Esophagus muscularis mucosa (tissue), 3 donors: ENCODE results near the gene DEFB125.

Experiments used
- CTCF ChIP-seq, 3 experiments: fragments of 200-600 bp in 2 of 3; fragments of 450-650 bp in 1 of 3; sonication (generic) in 2 of 3; IDR thresholded peaks; one replicate each; pipeline ENCODE4 v1.5.1; 2017 to 2019; ENCODE audit warnings: antibody characterized with exemption in 3 of 3, mild to moderate bottlenecking in 2 of 3, moderate library complexity in 1 of 3
- POLR2A ChIP-seq: fragments of 450-650 bp; IDR thresholded peaks from one replicate; pipeline ENCODE4 v1.6.1; 2017; ENCODE audit warnings: antibody characterized with exemption, moderate library complexity, mild to moderate bottlenecking, low read depth

GRCh38 chr20:95215-95614 is 7.7 kb downstream of the DEFB125 start:
- no peak for TF ChIP-seq CTCF (IDR thresholded peaks at IDR 0.05)
- no peak for TF ChIP-seq POLR2A
